ENCODE results near the gene RBBP9.
A peak's percentile ranks its signal among the peaks of the same experiment; 100 is the strongest.
"Not testable (repeated sequence)": the region's sequence is repeated elsewhere in the genome, so short reads cannot be mapped to it uniquely, and the experiment has no call there.

RBBP9 gene

GRCh38 chr20:18522066-18522465 is 25.0 kb upstream of the RBBP9 start:
- not testable (repeated sequence) for H3K4me1 Mint-ChIP-seq (ENCODE audit: low read depth); H3K4me3 Mint-ChIP-seq; H3K9me3 Mint-ChIP-seq; H3K27ac Mint-ChIP-seq; H3K27me3 Mint-ChIP-seq
- H3K36me3 Mint-ChIP-seq (ENCODE audit: low read depth) = peaks cover 30% of the 10 kb centered on the region

GRCh38 chr20:18515973-18516372 is 18.9 kb upstream of the RBBP9 start:
- Mint-ChIP-seq H3K27ac (no peak overlapping the region), H3K4me1 (ENCODE audit: low read depth) (peaks cover 21% of the 10 kb centered on the region), H3K36me3 (ENCODE audit: low read depth) (peaks cover 27% of the 10 kb centered on the region), H3K4me3 (no peak overlapping the region), H3K9me3 (no peaks in the 10 kb centered on the region), H3K27me3 (no peaks in the 10 kb centered on the region)

GRCh38 chr20:18514127-18514526 is 17.1 kb upstream of the RBBP9 start:
- Mint-ChIP-seq H3K4me3 (no peak overlapping the region), H3K9me3 (no peaks in the 10 kb centered on the region), H3K36me3 (ENCODE audit: low read depth) (peaks cover 44% of the 10 kb centered on the region), H3K27ac (no peak overlapping the region), H3K4me1 (ENCODE audit: low read depth) (peaks cover 37% of the 10 kb centered on the region), H3K27me3 (no peaks in the 10 kb centered on the region)

- Mint-ChIP-seq H3K36me3 (ENCODE audit: low read depth) (peaks cover 49% of the 10 kb centered on the region), H3K4me3 (no peak overlapping the region), H3K27ac (no peak overlapping the region), H3K9me3 (no peaks in the 10 kb centered on the region), H3K27me3 (no peaks in the 10 kb centered on the region), H3K4me1 (ENCODE audit: low read depth) (peaks cover 46% of the 10 kb centered on the region)
Measured at GRCh38 chr20:18513208-18513607, 16.2 kb upstream of the RBBP9 start.

- Mint-ChIP-seq H3K4me1 (ENCODE audit: low read depth) (peaks cover 57% of the 10 kb centered on the region), H3K27me3 (no peaks in the 10 kb centered on the region), H3K9me3 (no peaks in the 10 kb centered on the region), H3K4me3 (no peak overlapping the region), H3K36me3 (ENCODE audit: low read depth) (peaks cover 49% of the 10 kb centered on the region), H3K27ac (no peak overlapping the region)
Measured at GRCh38 chr20:18511571-18511970, 14.5 kb upstream of the RBBP9 start.

GRCh38 chr20:18507218-18508191 is 10.5 kb upstream of the RBBP9 start, which contains the start of gene SEC23B:
Gene SEC23B (plus strand): TSS chr20:18507940. CDS start chr20:18510836, 2,896 bp downstream.
- H3K27ac Mint-ChIP-seq = peak within 1 kb of the TSS; percentile 99
- H3K36me3 Mint-ChIP-seq (ENCODE audit: low read depth) = peaks cover 31% of the 10 kb centered on the region
- peak within 1 kb of the TSS; percentile 100 for H3K4me3 Mint-ChIP-seq
- no peaks in the 10 kb centered on the region for H3K9me3 Mint-ChIP-seq
- peaks cover 48% of the 10 kb centered on the region for H3K4me1 Mint-ChIP-seq (ENCODE audit: low read depth)
- peaks cover under 1% of the 10 kb centered on the region for H3K27me3 Mint-ChIP-seq

- no peaks in the 10 kb centered on the region for H3K9me3 Mint-ChIP-seq
- H3K27ac Mint-ChIP-seq = peak overlapping the region; percentile 99
- peak overlapping the region; percentile 100 for H3K4me3 Mint-ChIP-seq
- H3K36me3 Mint-ChIP-seq (ENCODE audit: low read depth) = peaks cover 29% of the 10 kb centered on the region
- H3K27me3 Mint-ChIP-seq = peaks cover 8% of the 10 kb centered on the region
- peaks cover 48% of the 10 kb centered on the region for H3K4me1 Mint-ChIP-seq (ENCODE audit: low read depth)
Measured at GRCh38 chr20:18506744-18507143, 9.7 kb upstream of the RBBP9 start.

GRCh38 chr20:18504479-18505060 is 7.5 kb upstream of the RBBP9 start:
- Mint-ChIP-seq H3K4me3 (no peak overlapping the region), H3K27ac (no peak overlapping the region), H3K27me3 (peaks cover 9% of the 10 kb centered on the region), H3K9me3 (no peaks in the 10 kb centered on the region), H3K36me3 (ENCODE audit: low read depth) (peaks cover 7% of the 10 kb centered on the region), H3K4me1 (ENCODE audit: low read depth) (peaks cover 28% of the 10 kb centered on the region)

GRCh38 chr20:18501672-18502071 is 4.6 kb upstream of the RBBP9 start:
- H3K4me1 Mint-ChIP-seq (ENCODE audit: low read depth) = not testable (repeated sequence)

GRCh38 chr20:18497603-18498002 is 578 bp upstream of the RBBP9 start:
- Mint-ChIP-seq H3K27ac (peak overlapping the region; percentile 26), H3K4me3 (peak overlapping the region; percentile 98), H3K9me3 (no peaks in the 10 kb centered on the region), H3K27me3 (peaks cover 9% of the 10 kb centered on the region), H3K36me3 (ENCODE audit: low read depth) (peaks cover 6% of the 10 kb centered on the region), H3K4me1 (ENCODE audit: low read depth) (peaks cover 16% of the 10 kb centered on the region)

More at GRCh38 chr20:18501672-18502071, 4.6 kb upstream of the RBBP9 start:
- H3K36me3 Mint-ChIP-seq (ENCODE audit: low read depth); H3K4me3 Mint-ChIP-seq; H3K27me3 Mint-ChIP-seq; H3K9me3 Mint-ChIP-seq; H3K27ac Mint-ChIP-seq: not testable (repeated sequence)

- no peaks in the 10 kb centered on the region for H3K27me3 Mint-ChIP-seq
- peaks cover 16% of the 10 kb centered on the region for H3K4me1 Mint-ChIP-seq (ENCODE audit: low read depth)
- peak overlapping the region; percentile 98 for H3K4me3 Mint-ChIP-seq
- no peaks in the 10 kb centered on the region for H3K9me3 Mint-ChIP-seq
- peaks cover 11% of the 10 kb centered on the region for H3K36me3 Mint-ChIP-seq (ENCODE audit: low read depth)
- peak overlapping the region; percentile 49 for H3K27ac Mint-ChIP-seq
Measured at GRCh38 chr20:18496042-18496441, 983 bp downstream of the RBBP9 start.

GRCh38 chr20:18488301-18488700 is 8.7 kb downstream of the RBBP9 start:
- no peak overlapping the region for H3K27ac Mint-ChIP-seq
- H3K4me3 Mint-ChIP-seq = no peak overlapping the region
- H3K9me3 Mint-ChIP-seq = no peaks in the 10 kb centered on the region
- peaks cover 59% of the 10 kb centered on the region for H3K36me3 Mint-ChIP-seq (ENCODE audit: low read depth)
- H3K27me3 Mint-ChIP-seq = no peaks in the 10 kb centered on the region
- no peaks in the 10 kb centered on the region for H3K4me1 Mint-ChIP-seq (ENCODE audit: low read depth)

GRCh38 chr20:18481596-18481995 is 15.4 kb downstream of the RBBP9 start:
- no peak overlapping the region for H3K4me3 Mint-ChIP-seq
- no peaks in the 10 kb centered on the region for H3K9me3 Mint-ChIP-seq
- H3K4me1 Mint-ChIP-seq (ENCODE audit: low read depth) = no peaks in the 10 kb centered on the region
- H3K27ac Mint-ChIP-seq = no peak overlapping the region
- H3K27me3 Mint-ChIP-seq = no peaks in the 10 kb centered on the region
- H3K36me3 Mint-ChIP-seq (ENCODE audit: low read depth) = peaks cover 58% of the 10 kb centered on the region

GRCh38 chr20:18477821-18478220 is 19.2 kb downstream of the RBBP9 start:
- Mint-ChIP-seq H3K4me3 (no peak overlapping the region), H3K9me3 (no peaks in the 10 kb centered on the region), H3K27me3 (no peaks in the 10 kb centered on the region), H3K36me3 (ENCODE audit: low read depth) (peaks cover 56% of the 10 kb centered on the region), H3K4me1 (ENCODE audit: low read depth) (no peaks in the 10 kb centered on the region), H3K27ac (no peak overlapping the region)

GRCh38 chr20:18477218-18477617 is 19.8 kb downstream of the RBBP9 start:
- Mint-ChIP-seq H3K36me3 (ENCODE audit: low read depth) (peaks cover 50% of the 10 kb centered on the region), H3K4me1 (ENCODE audit: low read depth) (no peaks in the 10 kb centered on the region)

More at GRCh38 chr20:18477218-18477617, 19.8 kb downstream of the RBBP9 start:
- Mint-ChIP-seq H3K27ac (no peak overlapping the region), H3K27me3 (no peaks in the 10 kb centered on the region), H3K9me3 (no peaks in the 10 kb centered on the region), H3K4me3 (no peak overlapping the region)

All from stimulated activated naive CD8-positive, alpha-beta T cell treated with anti-CD3 and anti-CD28 coated beads, Interleukin-15, Interleukin-2, amounts not matched to agents 100 ng/mL and 50 ng/mL, for 24 hours (primary cell).